Nephron (organoid): Measurements from ENCODE around the gene TXNRD3.

Experiments used
- H3K27ac Mint-ChIP-seq, 3 experiments: 2 replicates each; pipeline ENCODE4 v1.8.0; 2020; ENCODE audit warnings: mixed read lengths in 3 of 3, mild to moderate bottlenecking in 2 of 3, moderate library complexity in 1 of 3
- H3K27me3 Mint-ChIP-seq: 2 replicates; pipeline ENCODE4 v1.8.0; 2021; ENCODE audit warnings: low read depth, mild to moderate bottlenecking, moderate library complexity, mixed read lengths
- H3K36me3 Mint-ChIP-seq: 2 replicates; pipeline ENCODE4 v1.8.0; 2020; ENCODE audit warnings: low read depth, mixed read lengths
- H3K4me1 Mint-ChIP-seq: 2 replicates; pipeline ENCODE4 v1.8.0; 2020; ENCODE audit warnings: mixed read lengths
- H3K4me3 Mint-ChIP-seq, 3 experiments: 2 replicates each; pipeline ENCODE4 v1.8.0; 2020; ENCODE audit warnings: mild to moderate bottlenecking in 3 of 3, mixed read lengths in 3 of 3, moderate library complexity in 2 of 3
- H3K9me3 Mint-ChIP-seq: 2 replicates; pipeline ENCODE4 v1.8.0; 2020; ENCODE audit warnings: mixed read lengths
- TF ChIP-seq, protein P1 (sequence below), 3 experiments: fragments of 200-600 bp; sonication (generic); IDR thresholded peaks; one replicate each; pipeline ENCODE4 v1.5.0; 2021; ENCODE audit warnings: antibody characterized with exemption in 3 of 3; ENCODE audit not compliant: unreplicated experiment in 3 of 3

Gene TXNRD3

DNA sequence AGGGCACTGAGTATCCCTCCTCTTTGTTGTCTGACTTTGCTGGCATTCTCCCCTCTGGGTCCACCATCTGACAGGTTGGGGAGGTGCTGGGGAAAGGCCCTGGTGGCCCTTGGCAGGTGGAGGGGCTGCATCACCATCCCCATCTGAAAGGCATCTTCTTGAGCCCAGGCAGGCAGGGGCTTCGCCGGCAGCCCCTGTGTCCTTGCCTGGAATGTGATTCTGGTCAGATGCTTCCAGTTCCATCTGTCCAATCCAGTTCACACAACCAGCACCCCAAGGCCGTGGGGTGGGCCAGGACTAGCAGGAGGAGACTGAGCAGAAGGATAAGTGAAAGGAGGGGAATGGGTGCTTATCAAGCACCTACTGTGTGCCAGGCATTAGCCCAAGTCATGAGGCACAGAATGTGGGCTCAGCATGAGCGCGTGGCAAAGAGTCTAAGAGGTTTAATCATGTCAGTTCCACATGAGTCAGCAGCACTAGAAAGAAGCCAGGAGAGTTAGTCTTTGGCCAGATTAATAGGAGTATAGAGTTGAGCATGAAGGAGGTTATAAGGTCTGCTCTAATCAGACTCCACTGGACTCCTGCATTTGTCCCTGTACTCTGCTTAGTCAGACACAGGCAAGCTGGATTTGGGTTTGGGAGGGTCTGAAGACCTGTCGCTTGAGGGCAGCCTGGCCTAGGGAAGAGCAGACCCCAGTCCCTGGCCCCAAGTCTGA lies 10.5 kb upstream of the TXNRD3 start:
- Mint-ChIP-seq H3K27ac (no peak overlapping the region), H3K27me3 (peaks cover 54% of the 10 kb centered on the region), H3K9me3 (no peaks in the 10 kb centered on the region), H3K4me1 (no peaks in the 10 kb centered on the region), H3K36me3 (no peaks in the 10 kb centered on the region), H3K4me3 (no peak overlapping the region)
- TF ChIP-seq, protein P1, sequence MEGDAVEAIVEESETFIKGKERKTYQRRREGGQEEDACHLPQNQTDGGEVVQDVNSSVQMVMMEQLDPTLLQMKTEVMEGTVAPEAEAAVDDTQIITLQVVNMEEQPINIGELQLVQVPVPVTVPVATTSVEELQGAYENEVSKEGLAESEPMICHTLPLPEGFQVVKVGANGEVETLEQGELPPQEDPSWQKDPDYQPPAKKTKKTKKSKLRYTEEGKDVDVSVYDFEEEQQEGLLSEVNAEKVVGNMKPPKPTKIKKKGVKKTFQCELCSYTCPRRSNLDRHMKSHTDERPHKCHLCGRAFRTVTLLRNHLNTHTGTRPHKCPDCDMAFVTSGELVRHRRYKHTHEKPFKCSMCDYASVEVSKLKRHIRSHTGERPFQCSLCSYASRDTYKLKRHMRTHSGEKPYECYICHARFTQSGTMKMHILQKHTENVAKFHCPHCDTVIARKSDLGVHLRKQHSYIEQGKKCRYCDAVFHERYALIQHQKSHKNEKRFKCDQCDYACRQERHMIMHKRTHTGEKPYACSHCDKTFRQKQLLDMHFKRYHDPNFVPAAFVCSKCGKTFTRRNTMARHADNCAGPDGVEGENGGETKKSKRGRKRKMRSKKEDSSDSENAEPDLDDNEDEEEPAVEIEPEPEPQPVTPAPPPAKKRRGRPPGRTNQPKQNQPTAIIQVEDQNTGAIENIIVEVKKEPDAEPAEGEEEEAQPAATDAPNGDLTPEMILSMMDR (IDR thresholded peaks at IDR 0.05; ENCODE audit: unreplicated experiment in 3 of 3), result no peak

DNA sequence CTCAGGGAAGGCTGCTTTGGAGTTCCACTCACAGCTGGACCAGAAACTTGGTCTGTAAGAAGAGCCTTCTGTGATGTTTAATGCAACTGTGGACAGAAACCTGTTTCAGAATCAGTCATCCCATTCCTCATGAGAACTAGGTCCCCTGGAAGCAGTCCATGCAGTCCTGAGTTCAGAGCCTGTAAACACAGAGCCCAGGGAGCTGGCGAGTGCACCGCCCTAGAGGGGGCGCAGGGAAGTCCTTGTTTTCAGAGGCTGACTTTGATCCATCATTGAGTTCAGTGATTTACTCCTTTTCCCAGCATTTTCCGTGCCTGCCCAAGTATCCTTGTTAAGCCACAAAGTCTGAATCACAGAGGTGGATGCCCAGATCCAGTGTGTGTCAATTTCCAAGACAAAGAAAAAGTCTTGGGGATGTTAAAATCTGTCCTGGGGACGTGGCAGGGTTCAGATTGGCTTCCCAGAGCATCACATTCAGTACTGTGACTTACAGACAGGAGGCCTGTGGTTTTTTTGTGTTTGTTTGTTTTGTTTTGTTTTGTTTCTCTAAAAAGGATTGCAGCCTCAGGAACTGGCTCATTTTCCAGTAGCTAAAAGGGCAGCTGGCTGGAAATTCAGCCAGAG lies 9.8 kb upstream of the TXNRD3 start:
- TF ChIP-seq, protein P1 (IDR thresholded peaks at IDR 0.05; ENCODE audit: unreplicated experiment in 3 of 3), result no peak

DNA sequence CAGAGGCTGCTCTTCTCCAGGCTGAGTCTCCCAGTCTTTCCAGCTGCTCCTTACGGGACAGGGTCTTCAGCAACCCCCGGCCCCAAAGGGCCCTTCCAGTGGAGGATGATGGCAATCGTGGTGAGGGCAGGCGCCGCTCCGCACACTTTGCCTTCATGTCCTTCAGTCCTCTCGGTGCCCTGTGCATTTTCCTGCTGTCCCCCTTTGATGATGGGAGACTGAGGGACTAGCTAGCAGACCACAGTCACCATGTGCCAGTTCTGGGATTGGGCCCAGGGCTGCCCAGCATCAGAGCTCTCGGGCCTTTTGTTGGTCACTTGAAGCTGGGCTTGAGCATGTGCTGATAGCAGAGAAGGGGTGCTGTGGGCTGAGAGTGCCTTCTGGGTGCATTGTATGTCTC lies 8.8 kb upstream of the TXNRD3 start:
- TF ChIP-seq, protein P1 (IDR thresholded peaks at IDR 0.05; ENCODE audit: unreplicated experiment in 3 of 3), result no peak
- Mint-ChIP-seq H3K9me3 (no peaks in the 10 kb centered on the region), H3K4me3 (no peak overlapping the region), H3K36me3 (no peaks in the 10 kb centered on the region), H3K4me1 (no peaks in the 10 kb centered on the region), H3K27me3 (peaks cover 62% of the 10 kb centered on the region), H3K27ac (no peak overlapping the region)

More for the DNA sequence above, 9.8 kb upstream of the TXNRD3 start:
- H3K27ac Mint-ChIP-seq, result no peak overlapping the region
- peaks cover 60% of the 10 kb centered on the region for H3K27me3 Mint-ChIP-seq
- H3K9me3 Mint-ChIP-seq, result no peaks in the 10 kb centered on the region
- no peaks in the 10 kb centered on the region for H3K4me1 Mint-ChIP-seq
- no peaks in the 10 kb centered on the region for H3K36me3 Mint-ChIP-seq
- H3K4me3 Mint-ChIP-seq, result no peak overlapping the region

DNA sequence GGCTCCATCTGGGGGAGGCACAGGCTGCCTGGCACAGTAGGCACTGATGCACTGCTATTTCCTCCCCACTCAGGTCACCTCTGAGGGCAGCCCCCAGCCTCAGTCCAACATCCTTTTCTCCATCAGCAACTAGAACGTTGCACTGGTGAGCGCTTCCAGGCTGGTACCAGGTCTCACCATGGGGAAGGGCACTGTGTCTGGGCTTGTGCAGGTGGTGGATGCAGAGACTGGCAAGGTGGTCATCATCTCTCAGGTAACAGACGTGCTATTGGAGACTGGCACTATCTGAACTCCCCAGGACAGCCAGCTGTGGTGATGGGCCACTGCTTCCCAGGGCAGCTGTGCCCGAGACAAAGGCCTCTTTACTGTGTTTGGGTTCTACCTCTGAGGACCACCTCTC lies 8.3 kb upstream of the TXNRD3 start:
- Mint-ChIP-seq H3K27me3 (peaks cover 66% of the 10 kb centered on the region), H3K27ac (no peak overlapping the region), H3K36me3 (no peaks in the 10 kb centered on the region), H3K4me1 (no peaks in the 10 kb centered on the region), H3K9me3 (peaks cover under 1% of the 10 kb centered on the region), H3K4me3 (no peak overlapping the region)
- TF ChIP-seq, protein P1 (IDR thresholded peaks at IDR 0.05; ENCODE audit: unreplicated experiment in 3 of 3), result no peak

DNA sequence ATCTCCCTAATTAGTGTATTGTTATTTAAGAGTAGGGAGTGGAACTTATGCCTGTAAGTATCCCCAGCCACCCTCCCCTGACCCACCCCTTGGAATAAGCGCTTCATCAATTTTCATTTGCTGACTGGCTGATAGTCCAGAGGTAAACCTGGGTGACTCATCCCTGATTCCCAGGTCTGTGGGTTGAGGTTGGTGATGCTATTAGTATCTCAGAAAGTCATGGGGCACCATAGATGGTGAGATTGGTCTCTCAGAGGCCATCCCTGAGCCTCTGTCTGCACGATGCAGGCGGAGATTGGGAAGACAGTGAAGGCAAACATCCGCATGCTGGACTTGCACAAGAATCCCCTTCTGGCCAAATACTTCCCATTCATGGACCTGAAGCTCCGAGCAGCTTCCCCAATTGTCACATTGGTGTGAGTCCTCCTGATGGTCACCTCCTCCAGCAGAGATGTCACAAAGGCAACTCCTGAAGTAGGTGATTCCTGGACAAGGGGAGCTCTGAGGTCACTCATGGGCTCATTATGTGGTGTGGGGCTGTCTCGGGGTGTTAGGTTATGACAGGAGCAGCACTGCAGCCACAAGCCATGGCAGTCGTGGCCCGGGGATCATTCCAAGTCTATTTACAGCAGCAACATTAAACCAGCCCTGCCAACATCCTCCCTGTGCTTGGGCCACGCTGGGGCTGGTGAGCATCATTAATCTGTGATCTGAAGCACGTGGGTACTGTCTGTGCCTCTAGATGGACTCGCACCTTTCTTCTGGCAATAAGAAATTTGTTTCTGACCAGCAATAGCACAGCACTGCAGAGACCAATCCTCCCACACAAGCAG lies 6.8 kb upstream of the TXNRD3 start:
- Mint-ChIP-seq H3K27ac (no peak overlapping the region), H3K9me3 (peaks cover 4% of the 10 kb centered on the region), H3K4me1 (no peaks in the 10 kb centered on the region), H3K36me3 (no peaks in the 10 kb centered on the region), H3K27me3 (peaks cover 64% of the 10 kb centered on the region), H3K4me3 (no peak overlapping the region)
- TF ChIP-seq, protein P1 (IDR thresholded peaks at IDR 0.05; ENCODE audit: unreplicated experiment in 3 of 3), result no peak
